Neuronal stem cell (in vitro differentiated cells): ENCODE data around the gene VASP.

Experiments
- DNase-seq: peaks from one replicate; pipeline ENCODE4 v3.0.0-alpha.2; 2013; ENCODE audit warnings: low spot score
- H2AFZ ChIP-seq: one replicate; pipeline ENCODE4 v1.6.1; 2013; ENCODE audit warnings: mild to moderate bottlenecking, low read length, inconsistent platforms
- H2AK5ac ChIP-seq: 2 replicates; pipeline ENCODE4 v1.6.1; 2013; ENCODE audit warnings: low read depth, mild to moderate bottlenecking, inconsistent platforms, low read length, moderate library complexity, mixed read lengths
- H2BK120ac ChIP-seq: 2 replicates; pipeline ENCODE4 v1.6.1; 2013; ENCODE audit warnings: low read depth, mild to moderate bottlenecking, inconsistent platforms, low read length, moderate library complexity, mixed read lengths
- H2BK12ac ChIP-seq: one replicate; pipeline ENCODE4 v1.6.1; 2013; ENCODE audit warnings: low read length, inconsistent platforms
- H2BK15ac ChIP-seq: 2 replicates; pipeline ENCODE4 v1.6.1; 2013; ENCODE audit warnings: mild to moderate bottlenecking, low read length, inconsistent platforms, mixed read lengths
- H2BK5ac ChIP-seq: one replicate; pipeline ENCODE4 v1.6.1; 2013; ENCODE audit warnings: inconsistent platforms, mild to moderate bottlenecking, low read length, moderate library complexity
- H3K14ac ChIP-seq: one replicate; pipeline ENCODE4 v1.6.1; 2013; ENCODE audit warnings: low read length, inconsistent platforms
- H3K18ac ChIP-seq: 2 replicates; pipeline ENCODE4 v1.6.1; 2013; ENCODE audit warnings: low read length, inconsistent platforms
- H3K23ac ChIP-seq: 2 replicates; pipeline ENCODE4 v1.6.1; 2013; ENCODE audit warnings: low read depth, mild to moderate bottlenecking, mixed read lengths, low read length, inconsistent platforms; ENCODE audit not compliant: poor library complexity
- H3K27ac ChIP-seq: replicated peaks from 3 replicates; pipeline ENCODE4 v1.5.1; 2013; ENCODE audit warnings: low read length, inconsistent platforms
- H3K27me3 ChIP-seq, 3 experiments: 2 replicates each; pipeline ENCODE4 v1.6.1; 2013; ENCODE audit warnings: low read length in 3 of 3, mild to moderate bottlenecking in 2 of 3, inconsistent platforms in 1 of 3, low read depth in 1 of 3, mixed read lengths in 1 of 3, moderate library complexity in 1 of 3; ENCODE audit not compliant: control insufficient read depth in 3 of 3, insufficient read depth in 3 of 3
- H3K36me3 ChIP-seq, 2 donors: replicated peaks in 1 of 2; 2 replicates each; pipeline ENCODE4 v1.6.1; 2013; ENCODE audit warnings: low read length in 2 of 2; ENCODE audit not compliant: control insufficient read depth in 2 of 2, insufficient read depth in 2 of 2
- H3K4ac ChIP-seq: 2 replicates; pipeline ENCODE4 v1.6.1; 2013; ENCODE audit warnings: inconsistent platforms, mild to moderate bottlenecking, low read length, moderate library complexity
- H3K4me1 ChIP-seq, 2 donors: 1 replicate in 1 of 2; 2 replicates in 1 of 2; pipeline ENCODE4 v1.6.1; 2013; ENCODE audit warnings: low read length in 2 of 2, low read depth in 1 of 2; ENCODE audit not compliant: control insufficient read depth in 2 of 2, insufficient read depth in 1 of 2
- H3K4me2 ChIP-seq: one replicate; pipeline ENCODE4 v1.6.1; 2013; ENCODE audit warnings: mild to moderate bottlenecking, low read length, inconsistent platforms; ENCODE audit not compliant: insufficient read depth, poor library complexity, severe bottlenecking
- H3K4me3 ChIP-seq, 2 donors: 2 replicates each; pipeline ENCODE4 v1.5.1; 2013; ENCODE audit warnings: low read length in 2 of 2, mild to moderate bottlenecking in 2 of 2, inconsistent platforms in 1 of 2, moderate library complexity in 1 of 2
- H3K79me1 ChIP-seq: one replicate; pipeline ENCODE4 v1.6.1; 2013; ENCODE audit warnings: low read depth, mild to moderate bottlenecking, inconsistent platforms, low read length, moderate library complexity
- H3K9ac ChIP-seq: one replicate; pipeline ENCODE4 v1.6.1; 2013; ENCODE audit warnings: mild to moderate bottlenecking, low read depth, low read length, inconsistent platforms; ENCODE audit not compliant: poor library complexity
- H3K9me3 ChIP-seq, 2 donors: replicated peaks in 1 of 2; 2 replicates each; pipeline versions ENCODE3 to v1.6.1; 2013; ENCODE audit warnings: low read length in 2 of 2, mild to moderate bottlenecking in 2 of 2, inconsistent platforms in 1 of 2, low read depth in 1 of 2, mixed read lengths in 1 of 2, moderate library complexity in 1 of 2; ENCODE audit not compliant: control insufficient read depth in 2 of 2, insufficient read depth in 1 of 2
- H4K8ac ChIP-seq: one replicate; pipeline ENCODE4 v1.6.1; 2013; ENCODE audit warnings: low read depth, mild to moderate bottlenecking, inconsistent platforms, low read length, moderate library complexity
- H4K91ac ChIP-seq: one replicate; pipeline ENCODE4 v1.6.1; 2013; ENCODE audit warnings: low read length, low read depth, mild to moderate bottlenecking, inconsistent platforms; ENCODE audit not compliant: poor library complexity
- WGBS, 2 donors: extraction: QIAGEN DNeasy Blood & Tissue Kit; methylation state at CpG; one replicate each; pipeline ENCODE4 v1.1.7; 2013; ENCODE audit warnings: missing lambda C conversion rate in 2 of 2, mixed read lengths in 1 of 2; ENCODE audit not compliant: insufficient read length in 2 of 2, insufficient replicate concordance in 1 of 2; ENCODE audit errors: extremely low coverage in 2 of 2; 5-methylcytosine and 5-hydroxymethylcytosine counted together

Gene VASP

DNA sequence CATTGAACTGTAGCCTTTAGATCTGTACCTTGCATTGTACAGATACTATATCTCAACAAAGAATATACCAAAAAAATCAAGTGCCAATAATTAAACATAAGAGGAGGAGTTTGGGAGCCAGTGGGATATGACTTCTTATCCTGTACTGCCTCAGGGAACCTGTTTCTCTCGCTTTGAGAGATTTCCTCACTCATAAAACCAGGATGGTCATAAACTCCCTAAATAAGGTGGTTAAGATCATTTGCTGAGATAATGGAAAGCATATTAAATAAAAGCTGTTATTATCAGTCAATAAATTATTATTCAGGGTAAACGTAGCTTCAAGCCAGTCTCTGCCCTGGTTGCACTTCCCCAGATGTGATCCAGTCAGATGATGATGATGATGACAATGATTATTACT lies 60.3 kb downstream of the VASP start:
- Histone ChIP-seq H3K9me3 (no peaks in the 10 kb centered on the region), H4K8ac (no peak overlapping the region), H2BK15ac (no peak overlapping the region), H3K14ac (no peak overlapping the region), H3K23ac (no peak overlapping the region), H3K4me1 (no peaks in the 10 kb centered on the region), H2AK5ac (no peak overlapping the region), H2BK5ac (no peak overlapping the region), H3K9ac (no peak overlapping the region), H2BK12ac (no peak overlapping the region), H3K27me3 (no peaks in the 10 kb centered on the region), H3K4ac (no peak overlapping the region), H3K79me1 (peaks cover 5% of the 10 kb centered on the region), H2AFZ (no peak overlapping the region), H3K36me3 (no peaks in the 10 kb centered on the region), H3K18ac (no peak overlapping the region), H2BK120ac (no peak overlapping the region), H3K27ac (no peak overlapping the region), H3K4me3 (no peak overlapping the region), H4K91ac (no peak overlapping the region), H3K4me2 (no peak overlapping the region)
- WGBS, 2 donors, result no CpG with 5 or more reads among the region's 2 CpGs
- no peak for DNase-seq

DNA sequence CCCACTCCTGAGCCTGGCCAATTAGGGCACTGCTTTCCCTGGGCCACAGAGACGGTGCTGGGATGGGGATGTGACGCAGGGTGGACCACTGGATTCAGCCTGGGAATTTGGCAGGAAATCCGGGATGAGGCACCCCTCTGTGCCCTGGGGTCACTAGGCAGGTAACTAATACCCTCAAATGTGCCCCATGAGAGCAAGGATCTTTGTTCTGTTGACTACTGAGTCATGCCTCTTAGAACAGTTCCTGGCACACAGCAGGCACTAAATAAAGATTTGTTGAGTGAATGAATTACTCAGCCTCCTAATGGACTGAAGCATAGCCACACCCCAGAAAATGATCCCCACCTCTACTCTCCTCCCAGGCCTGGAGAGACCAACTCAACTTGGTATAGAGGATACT lies 61.5 kb downstream of the VASP start:
- H3K4ac ChIP-seq, result no peak overlapping the region
- H3K4me2 ChIP-seq, result no peak overlapping the region
- no peak overlapping the region for H2BK120ac ChIP-seq
- no peak overlapping the region for H3K18ac ChIP-seq
- H3K9me3 ChIP-seq, result no peaks in the 10 kb centered on the region
- no peak overlapping the region for H3K4me3 ChIP-seq
- no peak overlapping the region for H4K8ac ChIP-seq
- H3K79me1 ChIP-seq, result peaks cover 5% of the 10 kb centered on the region
- H3K9ac ChIP-seq, result no peak overlapping the region
- no peak overlapping the region for H3K23ac ChIP-seq
- no peak overlapping the region for H3K27ac ChIP-seq
- H2AK5ac ChIP-seq, result no peak overlapping the region
- no peak overlapping the region for H2BK12ac ChIP-seq
- H4K91ac ChIP-seq, result peak overlapping the region; percentile 19
- H3K4me1 ChIP-seq, result no peaks in the 10 kb centered on the region
- no peak overlapping the region for H2BK5ac ChIP-seq
- H3K36me3 ChIP-seq, result no peaks in the 10 kb centered on the region
- no peak overlapping the region for H2AFZ ChIP-seq
- H3K27me3 ChIP-seq, result no peaks in the 10 kb centered on the region
- DNase-seq, result no peak
- WGBS, 2 donors, result no CpG with 5 or more reads among the region's 3 CpGs
- no peak overlapping the region for H2BK15ac ChIP-seq
- H3K14ac ChIP-seq, result no peak overlapping the region

DNA sequence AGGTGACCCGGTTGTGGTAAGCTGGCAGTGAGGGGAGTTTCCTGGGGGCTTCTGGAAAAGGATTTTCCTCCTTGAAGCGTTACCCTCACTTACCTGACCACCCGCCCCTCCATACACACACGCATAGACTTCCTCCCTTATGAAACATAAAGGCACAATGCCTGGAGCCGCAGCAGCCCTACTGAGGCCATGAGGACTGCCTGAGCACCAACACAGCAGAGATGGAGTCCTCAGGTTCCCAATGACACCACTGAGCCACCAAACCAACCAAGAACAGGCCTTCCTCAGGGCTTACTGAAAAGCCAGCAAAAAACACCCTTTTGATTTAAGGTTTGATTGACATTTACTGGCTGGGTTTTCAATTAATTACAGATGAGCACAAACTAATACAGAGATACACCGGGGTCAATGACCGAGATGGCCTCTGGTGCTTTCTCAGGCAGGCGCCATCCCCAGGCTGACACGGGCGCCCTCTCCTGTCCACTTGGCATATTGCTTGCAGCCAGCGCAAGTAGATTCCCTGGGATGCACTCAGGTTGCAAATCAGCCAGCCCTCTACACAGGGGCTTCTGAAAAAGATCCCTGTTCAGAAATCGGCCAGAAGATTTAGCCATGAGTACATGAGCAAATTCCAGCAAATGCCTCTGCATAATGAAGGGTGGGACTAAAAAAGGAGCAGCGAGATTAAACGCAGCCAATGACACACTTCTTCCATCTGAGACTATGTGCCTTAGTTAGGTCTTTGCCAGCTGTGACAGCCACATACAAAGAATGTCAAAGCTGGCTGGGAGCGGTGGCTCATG lies 62.5 kb downstream of the VASP start:
- H3K4me1 ChIP-seq, result no peaks in the 10 kb centered on the region
- no peak overlapping the region for H4K8ac ChIP-seq
- H3K4ac ChIP-seq, result no peak overlapping the region
- no peaks in the 10 kb centered on the region for H3K9me3 ChIP-seq
- H3K79me1 ChIP-seq, result no peaks in the 10 kb centered on the region
- H2BK120ac ChIP-seq, result no peak overlapping the region
- DNase-seq, result peak; percentile 47
- no peak overlapping the region for H3K14ac ChIP-seq
- H3K4me2 ChIP-seq, result no peak overlapping the region
- no peaks in the 10 kb centered on the region for H3K36me3 ChIP-seq
- no peak overlapping the region for H3K23ac ChIP-seq
- H4K91ac ChIP-seq, result no peak overlapping the region
- no peak overlapping the region for H3K18ac ChIP-seq
- no peak overlapping the region for H2AK5ac ChIP-seq
- H3K27me3 ChIP-seq, result no peaks in the 10 kb centered on the region
- no peak overlapping the region for H2BK15ac ChIP-seq
- no peak overlapping the region for H2BK5ac ChIP-seq
- no peak overlapping the region for H3K4me3 ChIP-seq
- no CpG with 5 or more reads among the region's 15 CpGs for WGBS, 2 donors
- no peak overlapping the region for H3K9ac ChIP-seq
- no peak overlapping the region for H3K27ac ChIP-seq
- no peak overlapping the region for H2AFZ ChIP-seq
- no peak overlapping the region for H2BK12ac ChIP-seq

DNA sequence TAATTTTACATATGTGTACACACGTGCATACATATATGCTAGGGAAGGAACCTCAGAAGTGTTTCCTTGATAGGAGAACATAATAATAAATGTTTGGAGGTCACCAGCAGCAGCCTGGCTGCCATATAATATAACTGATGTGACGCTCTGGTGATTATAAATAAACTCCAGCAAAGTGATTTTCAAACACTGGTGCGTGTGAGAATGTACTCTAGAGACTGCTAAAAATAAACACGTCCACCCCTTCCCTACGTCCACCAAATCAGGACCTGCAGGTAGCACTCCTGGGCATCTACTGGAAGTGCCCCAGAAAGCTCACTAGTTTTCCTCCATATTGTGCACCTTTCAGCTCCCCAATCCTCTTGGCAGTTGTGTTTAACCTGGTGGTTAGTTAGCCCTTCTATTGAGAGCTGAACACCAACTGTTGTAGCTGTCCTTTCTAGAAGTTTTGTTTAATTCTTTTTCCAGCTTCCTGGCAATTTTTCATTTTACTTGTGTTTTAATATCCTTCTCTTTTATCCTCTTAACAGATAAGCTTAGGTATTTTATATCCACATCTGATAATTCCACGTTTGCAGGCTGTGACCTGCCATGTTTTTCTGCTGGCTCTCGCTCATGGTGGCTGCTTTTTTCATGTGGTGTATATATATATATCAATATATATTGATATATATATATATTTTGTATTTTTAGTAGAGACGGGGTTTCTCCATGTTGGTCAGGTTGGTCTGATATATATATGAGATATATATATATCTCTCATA lies 64.4 kb downstream of the VASP start:
- no CpG with 5 or more reads among the region's 8 CpGs for WGBS, 2 donors
- no peak overlapping the region for H3K4me2 ChIP-seq
- no peaks in the 10 kb centered on the region for H3K9me3 ChIP-seq
- no peak overlapping the region for H2BK12ac ChIP-seq
- H3K79me1 ChIP-seq, result no peaks in the 10 kb centered on the region
- H2AFZ ChIP-seq, result no peak overlapping the region
- H3K4me3 ChIP-seq, result no peak overlapping the region
- H4K91ac ChIP-seq, result no peak overlapping the region
- no peaks in the 10 kb centered on the region for H3K4me1 ChIP-seq
- no peak overlapping the region for H2BK15ac ChIP-seq
- no peak overlapping the region for H3K18ac ChIP-seq
- H2BK5ac ChIP-seq, result no peak overlapping the region
- no peak overlapping the region for H2AK5ac ChIP-seq
- no peak overlapping the region for H3K23ac ChIP-seq
- no peak overlapping the region for H4K8ac ChIP-seq
- no peak overlapping the region for H3K4ac ChIP-seq
- H3K27me3 ChIP-seq, result no peaks in the 10 kb centered on the region
- H3K9ac ChIP-seq, result no peak overlapping the region
- no peak overlapping the region for H3K27ac ChIP-seq
- H2BK120ac ChIP-seq, result no peak overlapping the region
- no peak for DNase-seq
- no peak overlapping the region for H3K14ac ChIP-seq
- H3K36me3 ChIP-seq, result no peaks in the 10 kb centered on the region
